GM18517 (cell line): ENCODE data around the gene VPS11.
A peak's percentile ranks its signal among the peaks of the same experiment; 100 is the strongest.

Experiments used
- ATAC-seq: cut with Tn5 transposase; IDR thresholded peaks from one replicate; pipeline ENCODE4 v1.9.1; 2021; ENCODE audit warnings: mild to moderate bottlenecking, moderate library complexity; ENCODE audit not compliant: unreplicated experiment

VPS11 gene

GRCh38 chr11:119118227-119118626 lies 50.6 kb downstream of the VPS11 start:
- no peak for ATAC-seq

- ATAC-seq = no peak
Measured at GRCh38 chr11:119118946-119119345, 51.3 kb downstream of the VPS11 start.

GRCh38 chr11:119120639-119121007 lies 53.0 kb downstream of the VPS11 start:
- ATAC-seq = no peak

- ATAC-seq = peak; percentile 87
Measured at GRCh38 chr11:119121008-119121810, 53.6 kb downstream of the VPS11 start, which contains the start of gene HINFP. Gene HINFP (plus strand): TSS chr11:119121580. CDS start chr11:119126945, 5,365 bp downstream.

GRCh38 chr11:119121811-119122124 lies 54.1 kb downstream of the VPS11 start:
- ATAC-seq = peak; percentile 14

GRCh38 chr11:119125821-119126220 lies 58.2 kb downstream of the VPS11 start:
- ATAC-seq = no peak

- no peak for ATAC-seq
Measured at GRCh38 chr11:119126675-119127268, 59.2 kb downstream of the VPS11 start.

GRCh38 chr11:119130662-119131061 lies 63.0 kb downstream of the VPS11 start:
- no peak for ATAC-seq
